C4-2B (cell line): ENCODE measurements around the gene ZNF592.

Experiments
- ZFX ChIP-seq: fragments of 450-650 bp; IDR thresholded peaks from 2 replicates; pipeline ENCODE4 v1.6.1; 2017
- TF ChIP-seq, protein P1 (sequence below): fragments of 450-650 bp; conservative IDR thresholded peaks from 2 replicates; pipeline ENCODE4 v1.5.1; 2017; ENCODE audit warnings: mild to moderate bottlenecking

DNA sequence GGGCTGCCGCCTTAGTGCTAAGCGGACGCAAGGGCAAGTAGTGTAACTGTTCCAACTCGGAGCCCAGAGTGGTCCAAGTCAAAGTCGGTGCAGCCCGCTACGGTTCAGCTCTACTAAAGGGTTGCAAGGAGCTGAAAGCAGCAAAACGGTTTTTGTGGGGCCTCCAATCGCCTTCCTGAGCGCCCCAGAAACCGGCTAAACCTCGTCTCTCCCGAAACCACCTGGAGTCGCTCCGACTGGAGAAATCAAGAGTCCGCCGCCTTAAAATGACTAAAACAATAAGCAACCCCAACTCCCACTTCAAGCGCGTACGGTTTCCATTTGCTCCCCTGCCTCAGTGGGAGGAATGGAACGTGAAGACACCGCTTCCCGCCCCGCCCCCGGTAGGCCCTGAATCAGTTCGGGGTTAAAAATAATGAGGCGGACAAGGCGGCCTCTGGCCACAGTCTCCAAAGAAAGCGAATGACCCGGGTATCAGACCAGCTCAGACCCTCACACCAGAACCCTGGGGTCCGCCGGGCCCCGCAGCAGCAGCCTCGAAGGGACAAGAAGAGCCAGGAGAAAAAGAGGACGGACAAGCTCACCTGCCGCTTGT, 32.9 kb upstream of the ZNF592 start:
- TF ChIP-seq, protein P1, sequence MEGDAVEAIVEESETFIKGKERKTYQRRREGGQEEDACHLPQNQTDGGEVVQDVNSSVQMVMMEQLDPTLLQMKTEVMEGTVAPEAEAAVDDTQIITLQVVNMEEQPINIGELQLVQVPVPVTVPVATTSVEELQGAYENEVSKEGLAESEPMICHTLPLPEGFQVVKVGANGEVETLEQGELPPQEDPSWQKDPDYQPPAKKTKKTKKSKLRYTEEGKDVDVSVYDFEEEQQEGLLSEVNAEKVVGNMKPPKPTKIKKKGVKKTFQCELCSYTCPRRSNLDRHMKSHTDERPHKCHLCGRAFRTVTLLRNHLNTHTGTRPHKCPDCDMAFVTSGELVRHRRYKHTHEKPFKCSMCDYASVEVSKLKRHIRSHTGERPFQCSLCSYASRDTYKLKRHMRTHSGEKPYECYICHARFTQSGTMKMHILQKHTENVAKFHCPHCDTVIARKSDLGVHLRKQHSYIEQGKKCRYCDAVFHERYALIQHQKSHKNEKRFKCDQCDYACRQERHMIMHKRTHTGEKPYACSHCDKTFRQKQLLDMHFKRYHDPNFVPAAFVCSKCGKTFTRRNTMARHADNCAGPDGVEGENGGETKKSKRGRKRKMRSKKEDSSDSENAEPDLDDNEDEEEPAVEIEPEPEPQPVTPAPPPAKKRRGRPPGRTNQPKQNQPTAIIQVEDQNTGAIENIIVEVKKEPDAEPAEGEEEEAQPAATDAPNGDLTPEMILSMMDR, result no peak
- TF ChIP-seq ZFX, result peak; percentile 65
